Adrenal gland (tissue), 5 donors: Measurements from ENCODE around the gene WWC2.

ENCODE experiments used
- POLR2A ChIP-seq, 2 donors: fragments of 450-650 bp; IDR thresholded peaks; one replicate each; pipeline ENCODE4 v1.6.1; 2017; ENCODE audit warnings: antibody characterized with exemption in 2 of 2, mild to moderate bottlenecking in 2 of 2, moderate library complexity in 1 of 2
- TF ChIP-seq, protein P1 (sequence below), 6 experiments: fragments of 450-650 bp in 4 of 6; fragments of 200-600 bp in 2 of 6; sonication (generic) in 1 of 6; IDR thresholded peaks; 1 replicate in 5 of 6; 2 replicates in 1 of 6; pipeline versions ENCODE4 v1.5.1 to v1.8.0; 2016 to 2021; ENCODE audit warnings: antibody characterized with exemption in 6 of 6, mild to moderate bottlenecking in 2 of 6, moderate library complexity in 1 of 6
- donor health status: DM: no; HTN: no; CAD: no.

DNA sequence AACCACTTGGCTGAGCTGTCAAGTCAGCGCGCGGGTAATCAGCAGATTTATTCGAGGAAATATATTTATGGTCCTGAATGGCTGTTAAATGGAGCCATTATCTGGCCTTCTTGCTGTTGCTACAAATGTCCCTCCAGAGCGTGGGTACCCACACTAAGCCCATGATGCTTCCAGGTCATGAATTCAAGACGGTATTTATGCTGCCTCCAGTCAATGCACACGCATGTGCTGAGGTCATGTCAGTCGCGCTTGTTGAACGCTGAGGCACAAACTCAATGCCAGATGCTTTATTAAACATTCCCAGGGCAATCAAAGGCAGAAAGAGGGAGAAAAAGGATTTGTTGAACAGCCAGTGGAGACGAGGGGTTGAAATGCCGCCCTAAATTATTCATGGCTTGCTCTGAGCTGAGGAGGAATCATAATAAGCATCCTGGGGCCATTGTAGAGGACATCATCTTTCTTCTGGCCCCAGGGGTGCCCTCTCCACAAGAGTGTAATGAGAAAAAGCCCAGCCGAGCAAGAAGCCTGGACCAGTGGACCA lies 259.2 kb downstream of the WWC2 start:
- TF ChIP-seq, protein P1, sequence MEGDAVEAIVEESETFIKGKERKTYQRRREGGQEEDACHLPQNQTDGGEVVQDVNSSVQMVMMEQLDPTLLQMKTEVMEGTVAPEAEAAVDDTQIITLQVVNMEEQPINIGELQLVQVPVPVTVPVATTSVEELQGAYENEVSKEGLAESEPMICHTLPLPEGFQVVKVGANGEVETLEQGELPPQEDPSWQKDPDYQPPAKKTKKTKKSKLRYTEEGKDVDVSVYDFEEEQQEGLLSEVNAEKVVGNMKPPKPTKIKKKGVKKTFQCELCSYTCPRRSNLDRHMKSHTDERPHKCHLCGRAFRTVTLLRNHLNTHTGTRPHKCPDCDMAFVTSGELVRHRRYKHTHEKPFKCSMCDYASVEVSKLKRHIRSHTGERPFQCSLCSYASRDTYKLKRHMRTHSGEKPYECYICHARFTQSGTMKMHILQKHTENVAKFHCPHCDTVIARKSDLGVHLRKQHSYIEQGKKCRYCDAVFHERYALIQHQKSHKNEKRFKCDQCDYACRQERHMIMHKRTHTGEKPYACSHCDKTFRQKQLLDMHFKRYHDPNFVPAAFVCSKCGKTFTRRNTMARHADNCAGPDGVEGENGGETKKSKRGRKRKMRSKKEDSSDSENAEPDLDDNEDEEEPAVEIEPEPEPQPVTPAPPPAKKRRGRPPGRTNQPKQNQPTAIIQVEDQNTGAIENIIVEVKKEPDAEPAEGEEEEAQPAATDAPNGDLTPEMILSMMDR (IDR thresholded peaks at IDR 0.05) = no peak
- TF ChIP-seq POLR2A (IDR thresholded peaks at IDR 0.05) = no peak
